HCT116 (cell line): ENCODE results near the gene NOL4L. TPM values are rescaled to one million over a fixed set of nuclear protein-coding genes. Genes with fewer than 3 reads are reported as not detected.

Experiments used
- ATAC-seq: fragments of 200-7000 bp; cut with Tn5 transposase; 2 replicates; pipeline ENCODE4 v1.9.1; 2020; ENCODE audit warnings: mild to moderate bottlenecking, moderate library complexity
- BruUV-seq: library from RNA; stranded (reverse); fragments of 400-500 nt; replicated peaks from 2 replicates; lab custom pipeline; 2021; lab: Mats Ljungman, UMichigan
- CTCF ChIA-PET: fragments of 300-600 bp; sonication (Branson Sonifier 250); formaldehyde crosslinking; loops from one replicate; lab custom pipeline; 2021; ENCODE audit warnings: antibody characterized with exemption; lab: Charles Lee
- POLR2A ChIA-PET: fragments of 300-600, 350-600 bp; sonication (Branson Sonifier 250); formaldehyde crosslinking; loops from one replicate; lab custom pipeline; 2021; ENCODE audit warnings: antibody characterized with exemption; lab: Charles Lee
- RAD21 ChIA-PET, 2 experiments: fragments of 300-600 bp; sonication (Branson Sonifier 250); formaldehyde crosslinking; loops; one replicate each; lab custom pipeline; 2023; ENCODE audit warnings: low total read pairs in 2 of 2; ENCODE audit not compliant: uncharacterized antibody in 2 of 2, unreplicated experiment in 2 of 2, low non-redundant PET in 1 of 2; lab: Charles Lee
- DNase-seq: peaks from one replicate; pipeline ENCODE4 v3.0.0-alpha.2; 2010; ENCODE audit warnings: low read depth, low spot score
- H2AFZ ChIP-seq: fragments of 200-600 bp; shearing (Covaris generic), sonication (generic); 2 replicates; pipeline ENCODE4 v1.6.1; 2017; ENCODE audit warnings: low read depth, mixed run types, mixed read lengths, antibody characterized with exemption, low read length; ENCODE audit not compliant: poor library complexity, severe bottlenecking
- H3K27ac ChIP-seq: 2 replicates; pipeline ENCODE4 v1.5.1; 2012; ENCODE audit warnings: low read depth, low read length
- H3K27me3 ChIP-seq: fragments of 200-600 bp; sonication (generic); 2 replicates; pipeline ENCODE4 v1.6.1; 2016; ENCODE audit warnings: mixed run types, low read length, mixed read lengths; ENCODE audit not compliant: insufficient read depth
- H3K36me3 ChIP-seq, 2 experiments: fragments of 200-500 bp in 1 of 2; fragments of 200-600 bp in 1 of 2; sonication (Bioruptor generic) in 1 of 2; sonication (generic) in 1 of 2; 2 replicates each; pipeline versions ENCODE4 v1.5.1 to v1.6.1; 2014 to 2016; ENCODE audit warnings: low read length in 2 of 2, inconsistent platforms in 1 of 2, mixed read lengths in 1 of 2, mixed run types in 1 of 2; ENCODE audit not compliant: insufficient read depth in 2 of 2, control insufficient read depth in 1 of 2
- H3K4me1 ChIP-seq, 2 experiments: fragments of 200-600 bp in 1 of 2; sonication (generic) in 1 of 2; 2 replicates each; pipeline versions ENCODE4 v1.5.1 to v1.6.1; 2012 to 2017; ENCODE audit warnings: low read length in 2 of 2, inconsistent platforms in 1 of 2, mild to moderate bottlenecking in 1 of 2, mixed read lengths in 1 of 2, mixed run types in 1 of 2, moderate library complexity in 1 of 2; ENCODE audit not compliant: insufficient read depth in 2 of 2, control insufficient read depth in 1 of 2
- H3K4me2 ChIP-seq: fragments of 200-600 bp; sonication (generic); 2 replicates; pipeline ENCODE4 v1.6.1; 2017; ENCODE audit warnings: mixed run types, low read length, mixed read lengths
- H3K4me3 ChIP-seq, 2 experiments: fragments of 200-600 bp in 1 of 2; sonication (generic) in 1 of 2; replicated peaks in 1 of 2; 2 replicates each; pipeline ENCODE4 v1.5.1; 2011 to 2016; ENCODE audit warnings: low read length in 2 of 2, control low read depth in 1 of 2, low read depth in 1 of 2, mild to moderate bottlenecking in 1 of 2, mixed read lengths in 1 of 2, mixed run types in 1 of 2
- H3K79me2 ChIP-seq: fragments of 200-600 bp; sonication (generic); 2 replicates; pipeline ENCODE4 v1.6.1; 2017; ENCODE audit warnings: mild to moderate bottlenecking, mixed run types, low read length, moderate library complexity, mixed read lengths; ENCODE audit not compliant: insufficient read depth
- H3K9ac ChIP-seq: fragments of 200-600 bp; sonication (generic); 2 replicates; pipeline ENCODE4 v1.6.1; 2016; ENCODE audit warnings: low read length, mixed read lengths
- H3K9me2 ChIP-seq: fragments of 200-600 bp; sonication (generic), shearing (Covaris generic); 2 replicates; pipeline ENCODE4 v1.6.1; 2017; ENCODE audit warnings: mixed run types, mild to moderate bottlenecking, moderate library complexity; ENCODE audit not compliant: insufficient read depth
- H3K9me3 ChIP-seq, 2 experiments: fragments of 200-500 bp in 1 of 2; fragments of 200-600 bp in 1 of 2; sonication (Bioruptor generic) in 1 of 2; sonication (generic) in 1 of 2; 2 replicates each; pipeline ENCODE4 v1.6.1; 2014 to 2017; ENCODE audit warnings: low read length in 2 of 2, mixed read lengths in 2 of 2, inconsistent platforms in 1 of 2, low read depth in 1 of 2, mild to moderate bottlenecking in 1 of 2, mixed run types in 1 of 2, moderate library complexity in 1 of 2; ENCODE audit not compliant: control insufficient read depth in 1 of 2, insufficient read depth in 1 of 2
- H4K20me1 ChIP-seq: fragments of 200-600 bp; sonication (generic), shearing (Covaris generic); 2 replicates; pipeline ENCODE4 v1.6.1; 2017; ENCODE audit warnings: mixed run types, mild to moderate bottlenecking, moderate library complexity; ENCODE audit not compliant: insufficient read depth
- ATF3 ChIP-seq: IDR thresholded peaks from 2 replicates; pipeline ENCODE4 v1.6.1; 2012
- ELF1 ChIP-seq: IDR thresholded peaks from 2 replicates; pipeline ENCODE4 v1.6.1; 2012; ENCODE audit warnings: low read depth, borderline replicate concordance
- EZH2phosphoT487 ChIP-seq: fragments of 200-600 bp; IDR thresholded peaks from 2 replicates; pipeline ENCODE4 v1.6.1; 2018; ENCODE audit warnings: antibody characterized with exemption, borderline replicate concordance
- JUND ChIP-seq: IDR thresholded peaks from 2 replicates; pipeline ENCODE4 v1.6.1; 2012
- MAX ChIP-seq: IDR thresholded peaks from 2 replicates; pipeline ENCODE4 v1.6.1; 2012
- POLR2AphosphoS5 ChIP-seq: IDR thresholded peaks from 2 replicates; pipeline ENCODE4 v1.6.1; 2011; ENCODE audit warnings: mild to moderate bottlenecking, low read depth, low read length, moderate library complexity
- REST ChIP-seq: IDR thresholded peaks from 2 replicates; pipeline ENCODE4 v1.6.1; 2012; ENCODE audit warnings: low read depth
- SRF ChIP-seq: IDR thresholded peaks from 2 replicates; pipeline ENCODE4 v1.6.1; 2012; ENCODE audit warnings: low read depth
- TCF7L2 ChIP-seq: IDR thresholded peaks from 2 replicates; pipeline ENCODE4 v1.7.0; 2011; ENCODE audit warnings: borderline replicate concordance, inconsistent platforms; ENCODE audit not compliant: insufficient read depth, insufficient read length; ENCODE audit errors: extremely low read depth
- YY1 ChIP-seq: IDR thresholded peaks from 2 replicates; pipeline ENCODE4 v1.6.1; 2011; ENCODE audit warnings: low read length, low read depth, moderate library complexity, mild to moderate bottlenecking; ENCODE audit not compliant: insufficient replicate concordance; ENCODE audit errors: extremely low read depth
- ZFX ChIP-seq: fragments of 450-650 bp; IDR thresholded peaks from 2 replicates; pipeline ENCODE4 v1.6.1; 2017
- intact Hi-C: fragments of 100-400 bp; cut with micrococcal nuclease; formaldehyde crosslinking; loops from 2 replicates; pipeline ENCODE4 v1.10.0; 2022
- total RNA-seq: library from RNA; stranded (reverse); gene quantifications from one replicate; pipeline ENCODE4 v1.2.1, GENCODE V29; 2021; ENCODE audit not compliant: unreplicated experiment

NOL4L gene
- total RNA-seq, 1 experiment from 2014 or later: 5.9 TPM

- Histone ChIP-seq H3K4me3 (no peak overlapping the region), H4K20me1 (no peaks in the 10 kb centered on the region), H3K9me2 (no peaks in the 10 kb centered on the region), H3K9ac (no peak overlapping the region), H3K36me3 (peaks cover 45 to 65% of the 10 kb centered on the region in 2 experiments), H3K27ac (no peak overlapping the region), H3K4me1 (no peaks in the 10 kb centered on the region), H2AFZ (no peak overlapping the region), H3K9me3 (no peaks in the 10 kb centered on the region), H3K27me3 (no peaks in the 10 kb centered on the region), H3K79me2 (no peaks in the 10 kb centered on the region; the same call in 1 of the 2 replicates), H3K4me2 (no peak overlapping the region)
- intact Hi-C loops: no loop called here
- RAD21 ChIA-PET: no interaction called here
- POLR2A ChIA-PET: no interaction called here
- ATAC-seq: no peak
- no peak for DNase-seq
- CTCF ChIA-PET: no interaction called here
- TF ChIP-seq EZH2phosphoT487 (no peak), ATF3 (no peak), POLR2AphosphoS5 (no peak), ZFX (no peak), MAX (no peak), ELF1 (no peak), YY1 (no peak), TCF7L2 (no peak), JUND (no peak), REST (no peak), SRF (no peak)
- BruUV-seq: TSS peak; percentile 21
These were observed 151.7 kb downstream of the NOL4L start for GRCh38 chr20:32433311-32434021.
